NCI-H446 treated with DMSO at 0.1 percent for 48 hours (cell line): ENCODE measurements around the gene HTRA3.
A peak's percentile ranks its signal among the peaks of the same experiment; 100 is the strongest.

Experiments used
- DNase-seq: peaks from one replicate; lab custom pipeline; 2025; lab: John Stamatoyannopoulos, UW

HTRA3 gene

GRCh38 chr4:8266508-8266907 lies 3.0 kb upstream of the HTRA3 start:
- no peak for DNase-seq

DNA sequence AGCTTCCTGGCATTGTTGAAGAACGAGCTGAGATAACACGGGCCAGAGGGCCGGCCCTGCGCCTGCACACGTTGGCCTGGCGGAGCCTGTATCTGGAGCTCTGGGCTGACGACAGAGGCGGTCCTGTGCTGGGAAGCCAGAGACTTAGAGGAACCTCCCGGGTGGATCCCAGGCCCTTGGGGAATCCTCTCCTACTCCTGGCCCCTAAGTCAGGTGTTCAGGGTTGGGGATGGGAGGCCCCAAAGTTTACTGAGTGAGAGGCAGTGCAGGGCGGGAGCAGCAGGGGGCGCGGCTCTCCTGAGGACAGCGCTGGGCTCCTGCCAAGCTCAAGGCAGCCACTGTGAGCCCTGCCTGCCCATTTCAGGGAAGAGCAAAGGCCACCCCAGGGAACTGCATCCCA lies 2.5 kb upstream of the HTRA3 start:
- no peak for DNase-seq

DNA sequence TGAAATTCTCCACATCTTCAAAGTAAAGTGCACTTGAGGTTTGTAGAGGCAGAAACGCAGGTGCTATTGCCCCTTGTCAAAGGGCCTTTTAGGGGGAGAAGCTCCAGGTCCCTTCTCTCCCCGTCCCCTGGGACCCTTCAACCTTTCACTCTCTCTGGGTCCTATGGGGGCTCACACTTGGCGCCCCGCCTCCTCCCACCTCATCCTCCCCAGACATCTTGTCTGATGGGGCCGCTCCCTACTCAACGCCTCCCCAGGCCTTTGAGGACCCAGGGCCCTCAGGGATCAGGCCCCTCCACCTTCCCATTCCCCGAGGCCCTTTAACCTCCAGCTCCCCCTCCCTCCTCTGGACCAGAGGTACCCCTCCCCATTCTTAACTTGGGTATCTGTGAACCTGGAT lies 1.3 kb upstream of the HTRA3 start:
- DNase-seq: no peak

GRCh38 chr4:8268901-8269534 lies 536 bp upstream of the HTRA3 start:
- no peak for DNase-seq

- no peak for DNase-seq
These were observed 841 bp downstream of the HTRA3 start for GRCh38 chr4:8270418-8270771.

GRCh38 chr4:8270912-8271815 lies 1.6 kb downstream of the HTRA3 start:
- no peak for DNase-seq

- DNase-seq: no peak
These were observed 2.3 kb downstream of the HTRA3 start for GRCh38 chr4:8271821-8272220.

GRCh38 chr4:8272472-8273428 lies 3.2 kb downstream of the HTRA3 start:
- no peak for DNase-seq

GRCh38 chr4:8273450-8273849 lies 3.9 kb downstream of the HTRA3 start:
- no peak for DNase-seq

GRCh38 chr4:8274066-8274652 lies 4.6 kb downstream of the HTRA3 start:
- no peak for DNase-seq

- peak; percentile 57 for DNase-seq
These were observed 5.4 kb downstream of the HTRA3 start for GRCh38 chr4:8274765-8275547.

DNA sequence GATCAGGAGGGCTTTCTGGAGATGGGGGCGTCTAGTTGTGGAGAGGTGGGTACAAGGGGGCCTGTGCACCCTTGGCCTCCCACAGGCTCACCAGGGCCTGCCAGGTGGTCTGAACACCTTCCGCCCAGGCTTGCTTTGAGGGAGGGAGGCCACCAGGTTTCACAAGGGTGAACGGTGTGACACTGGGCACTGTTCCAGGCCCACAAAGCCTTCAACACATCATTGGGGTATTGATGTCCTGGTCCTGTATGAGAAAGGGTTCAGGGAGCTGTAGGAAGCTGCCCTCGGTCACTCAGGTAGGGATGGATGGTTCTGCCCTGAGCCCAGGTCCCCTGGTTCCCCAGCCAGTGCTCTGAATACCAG lies 6.0 kb downstream of the HTRA3 start:
- DNase-seq: no peak

GRCh38 chr4:8276358-8277240 lies 7.0 kb downstream of the HTRA3 start:
- peak; percentile 3 for DNase-seq

DNA sequence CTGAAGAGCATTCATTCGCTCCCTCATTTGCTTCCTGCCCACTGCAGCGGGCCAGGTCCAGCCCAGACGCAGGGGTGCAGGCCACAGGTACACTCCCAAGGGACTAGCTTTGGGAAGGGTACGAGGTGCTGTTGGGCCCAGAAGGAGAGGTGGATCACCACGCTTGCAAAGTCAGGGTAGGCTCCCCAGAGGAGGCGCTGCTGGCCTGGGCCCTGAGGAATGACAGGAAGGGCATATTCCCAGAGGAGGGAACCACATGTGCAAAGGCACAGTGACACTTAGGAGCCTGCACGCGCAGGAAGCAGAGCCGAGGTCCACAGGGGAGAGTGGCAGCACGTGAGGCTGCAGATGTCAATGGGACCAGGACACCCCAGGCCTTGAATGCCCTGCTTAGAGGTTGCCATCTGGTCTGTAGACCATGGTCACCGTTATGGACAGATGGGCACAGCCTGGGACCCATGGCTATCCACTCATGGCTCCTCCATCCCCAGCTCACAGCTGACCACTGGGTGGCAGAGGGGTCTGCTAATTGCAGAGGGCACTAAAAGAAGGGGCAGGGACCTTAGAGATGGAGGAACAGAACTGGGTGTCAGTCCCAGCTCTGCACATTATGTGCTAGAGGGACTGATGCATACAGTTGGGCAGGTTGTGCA lies 7.9 kb downstream of the HTRA3 start:
- no peak for DNase-seq

GRCh38 chr4:8278009-8278395 lies 8.4 kb downstream of the HTRA3 start:
- no peak for DNase-seq

DNA sequence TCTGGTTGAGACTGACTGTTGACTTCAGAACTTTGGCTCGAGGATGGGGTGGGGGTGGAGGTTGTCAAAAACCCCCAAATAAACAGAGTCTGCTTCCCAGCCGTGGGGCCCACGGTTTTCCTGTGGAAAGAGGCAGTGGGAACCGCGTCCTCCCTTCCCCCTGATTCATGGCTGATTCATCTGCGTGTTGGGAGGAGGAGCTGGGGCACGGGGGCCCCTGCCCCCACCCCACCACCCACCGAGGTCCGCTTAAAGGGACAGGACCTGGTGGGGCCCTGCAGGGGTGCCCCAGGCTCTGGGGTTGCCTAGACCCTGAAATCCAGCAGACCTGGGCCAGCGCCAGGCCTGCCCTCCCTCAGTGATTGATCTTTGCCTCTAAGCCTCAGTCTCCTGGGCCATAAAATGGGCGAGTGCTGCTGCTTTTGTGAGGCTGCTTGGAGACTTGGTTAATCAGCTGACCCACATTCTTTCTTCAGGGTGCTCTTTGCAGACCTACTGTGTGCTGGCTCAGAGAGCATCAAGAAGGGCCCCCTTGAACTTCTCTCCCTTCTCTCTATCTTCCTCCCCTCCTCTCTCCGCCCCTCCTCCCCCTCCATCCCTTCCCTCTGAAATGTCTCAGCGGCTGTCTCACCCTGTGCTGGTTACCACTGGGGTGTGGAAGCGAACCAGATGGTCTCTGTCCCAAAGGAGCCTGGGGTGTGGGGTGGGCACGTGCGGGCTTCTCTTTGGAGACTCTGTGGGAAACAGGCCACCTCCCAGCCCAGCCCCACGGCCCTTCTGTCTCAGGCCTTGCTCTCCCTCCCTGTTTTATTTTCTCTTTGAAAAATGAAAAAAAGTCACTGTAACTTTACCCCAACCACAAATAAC lies 9.1 kb downstream of the HTRA3 start:
- no peak for DNase-seq

GRCh38 chr4:8279321-8280157 lies 10.0 kb downstream of the HTRA3 start:
- no peak for DNase-seq
